Mucosa of gallbladder (tissue), 1 donor: ENCODE measurements around the gene KPNA1. TPM values are rescaled to one million over a fixed set of nuclear protein-coding genes. Genes with fewer than 3 reads are reported as not detected.
A peak's percentile ranks its signal among the peaks of the same experiment; 100 is the strongest.
"Not testable (repeated sequence)": the region's sequence is repeated elsewhere in the genome, so short reads cannot be mapped to it uniquely, and the experiment has no call there.

Source experiments
- DNase-seq: peaks from one replicate; pipeline ENCODE4 v3.0.0-alpha.2; 2020; ENCODE audit warnings: low spot score
- total RNA-seq: library from RNA; stranded (reverse); gene quantifications from one replicate; pipeline ENCODE4 v1.2.1, GENCODE V29; 2021
- donor health status: DM: no; HTN: no; CAD: no.

The KPNA1 gene
- total RNA-seq, 1 donor from 2014 or later, result 55.2 TPM

GRCh38 chr3:122475316-122475715, 39.4 kb downstream of the KPNA1 start:
- no peak for DNase-seq

GRCh38 chr3:122469659-122470058, 45.1 kb downstream of the KPNA1 start:
- DNase-seq, result no peak

- DNase-seq, result no peak
These were observed 45.7 kb downstream of the KPNA1 start for GRCh38 chr3:122468896-122469533.

GRCh38 chr3:122466701-122467240, 48.0 kb downstream of the KPNA1 start:
- DNase-seq, result no peak

- no peak for DNase-seq
These were observed 50.1 kb downstream of the KPNA1 start for GRCh38 chr3:122464659-122465058.

- DNase-seq, result no peak
These were observed 52.3 kb downstream of the KPNA1 start for GRCh38 chr3:122462406-122462805.

GRCh38 chr3:122461806-122462205, 52.9 kb downstream of the KPNA1 start:
- no peak for DNase-seq

- no peak for DNase-seq
These were observed 55.7 kb downstream of the KPNA1 start for GRCh38 chr3:122458992-122459391.

GRCh38 chr3:122457706-122458105, 57.0 kb downstream of the KPNA1 start:
- DNase-seq, result no peak

- DNase-seq, result no peak
These were observed 58.7 kb downstream of the KPNA1 start for GRCh38 chr3:122456074-122456473.

- no peak for DNase-seq
These were observed 63.4 kb downstream of the KPNA1 start for GRCh38 chr3:122451371-122451770.

GRCh38 chr3:122448218-122448617, 66.5 kb downstream of the KPNA1 start:
- not testable (repeated sequence) for DNase-seq

- DNase-seq, result not testable (repeated sequence)
These were observed 70.2 kb downstream of the KPNA1 start for GRCh38 chr3:122444491-122444887.

- DNase-seq, result not testable (repeated sequence)
These were observed 70.8 kb downstream of the KPNA1 start for GRCh38 chr3:122443762-122444490.

GRCh38 chr3:122443090-122443489, 71.6 kb downstream of the KPNA1 start:
- no peak for DNase-seq

GRCh38 chr3:122435950-122436349, 78.8 kb downstream of the KPNA1 start:
- no peak for DNase-seq

GRCh38 chr3:122430371-122430770, 84.4 kb downstream of the KPNA1 start:
- DNase-seq, result no peak

GRCh38 chr3:122427857-122428471, 86.8 kb downstream of the KPNA1 start:
- no peak for DNase-seq

- DNase-seq, result no peak
These were observed 92.9 kb downstream of the KPNA1 start for GRCh38 chr3:122421836-122422235.

- DNase-seq, result no peak
These were observed 93.6 kb downstream of the KPNA1 start for GRCh38 chr3:122421101-122421500.

GRCh38 chr3:122416966-122417365, 97.8 kb downstream of the KPNA1 start:
- DNase-seq, result no peak

GRCh38 chr3:122415762-122416654, 98.7 kb downstream of the KPNA1 start, which contains the start of gene WDR5B:
TSS of gene WDR5B (minus strand) at chr3:122416062. CDS start at chr3:122415528, 534 bp downstream.
- DNase-seq, result peak; percentile 99
